OCI-LY1 (cell line): Measurements from ENCODE around the gene P4HA3.

ENCODE experiments used
- H2AFZ ChIP-seq: fragments of 200-600 bp; sonication (generic), shearing (Covaris generic); 2 replicates; pipeline ENCODE4 v1.6.0; 2014; ENCODE audit warnings: antibody characterized with exemption, mild to moderate bottlenecking, low read length
- H3F3A ChIP-seq: fragments of 200-600 bp; sonication (generic), shearing (Covaris generic); 2 replicates; pipeline ENCODE4 v1.6.0; 2014; ENCODE audit warnings: mild to moderate bottlenecking, antibody characterized with exemption, low read length, moderate library complexity; ENCODE audit not compliant: insufficient read depth
- H3K27ac ChIP-seq: fragments of 200-600 bp; sonication (generic); 2 replicates; pipeline ENCODE4 v1.5.1; 2014; ENCODE audit warnings: low read length, mixed run types, mild to moderate bottlenecking, low read depth; ENCODE audit not compliant: poor library complexity, severe bottlenecking
- H3K27me3 ChIP-seq: fragments of 200-600 bp; sonication (generic); 2 replicates; pipeline ENCODE4 v1.6.0; 2014; ENCODE audit warnings: antibody characterized with exemption, mild to moderate bottlenecking, low read length, moderate library complexity; ENCODE audit not compliant: insufficient read depth
- H3K36me3 ChIP-seq: fragments of 200-600 bp; sonication (generic); 2 replicates; pipeline ENCODE4 v1.6.1; 2014; ENCODE audit warnings: mild to moderate bottlenecking, antibody characterized with exemption, low read length, moderate library complexity, mixed read lengths; ENCODE audit not compliant: insufficient read depth
- H3K4me1 ChIP-seq: fragments of 200-600 bp; sonication (generic); 2 replicates; pipeline ENCODE4 v1.5.1; 2014; ENCODE audit warnings: mild to moderate bottlenecking, low read length, moderate library complexity; ENCODE audit not compliant: insufficient read depth, severe bottlenecking
- H3K4me2 ChIP-seq: fragments of 200-600 bp; sonication (generic), shearing (Covaris generic); 2 replicates; pipeline ENCODE4 v1.6.1; 2014; ENCODE audit warnings: low read length
- H3K4me3 ChIP-seq: fragments of 200-600 bp; sonication (generic); 2 replicates; pipeline ENCODE4 v1.5.1; 2014; ENCODE audit warnings: low read length, low read depth, mild to moderate bottlenecking, mixed read lengths; ENCODE audit not compliant: poor library complexity, severe bottlenecking
- H3K79me2 ChIP-seq: fragments of 200-600 bp; shearing (Covaris generic); 2 replicates; pipeline ENCODE4 v1.6.1; 2016; ENCODE audit warnings: mixed run types, low read length, mixed read lengths; ENCODE audit not compliant: insufficient read depth
- H3K9ac ChIP-seq: fragments of 200-600 bp; sonication (generic), shearing (Covaris generic); 2 replicates; pipeline ENCODE4 v1.6.1; 2014; ENCODE audit warnings: mild to moderate bottlenecking, low read length, mixed read lengths
- H3K9me2 ChIP-seq: fragments of 200-600 bp; sonication (generic), shearing (Covaris generic); 2 replicates; pipeline ENCODE4 v1.6.1; 2014; ENCODE audit warnings: low read depth, mild to moderate bottlenecking, low read length, mixed read lengths
- H3K9me3 ChIP-seq: fragments of 200-600 bp; shearing (Covaris generic); 2 replicates; pipeline ENCODE4 v1.6.1; 2014; ENCODE audit warnings: low read length, mixed read lengths
- H4K20me1 ChIP-seq: fragments of 200-600 bp; sonication (generic), shearing (Covaris generic); 2 replicates; pipeline ENCODE4 v1.6.0; 2016; ENCODE audit warnings: mild to moderate bottlenecking, low read length; ENCODE audit not compliant: insufficient read depth
- CTCF ChIP-seq: fragments of 200-600 bp; sonication (generic), shearing (Covaris generic); IDR thresholded peaks from 2 replicates; pipeline ENCODE4 v1.5.1; 2017; ENCODE audit warnings: mild to moderate bottlenecking, antibody characterized with exemption, low read length, moderate library complexity, mixed read lengths
- EZH2 ChIP-seq: fragments of 200-600 bp; sonication (generic), shearing (Covaris generic); IDR thresholded peaks from 2 replicates; pipeline ENCODE4 v1.8.0; 2017; ENCODE audit warnings: borderline replicate concordance, mixed run types, mild to moderate bottlenecking, antibody characterized with exemption, low read length, moderate library complexity, mixed read lengths

Gene P4HA3

GRCh38 chr11:74269161-74269811 is 42.2 kb downstream of the P4HA3 start:
- Histone ChIP-seq H3K4me1 (no peaks in the 10 kb centered on the region), H3F3A (no peaks in the 10 kb centered on the region), H3K9me3 (no peaks in the 10 kb centered on the region), H3K9ac (no peak overlapping the region), H3K36me3 (no peaks in the 10 kb centered on the region), H3K79me2 (no peaks in the 10 kb centered on the region), H3K4me3 (no peak overlapping the region), H3K4me2 (no peak overlapping the region), H3K27me3 (0 out of 2 replicates have a peak, but pooled peaks cover 5% of the 10 kb centered on the region), H3K27ac (no peak overlapping the region), H4K20me1 (no peaks in the 10 kb centered on the region), H2AFZ (no peak overlapping the region), H3K9me2 (no peaks in the 10 kb centered on the region)
- TF ChIP-seq CTCF (no peak), EZH2 (no peak)

GRCh38 chr11:74268456-74268855 is 43.0 kb downstream of the P4HA3 start:
- TF ChIP-seq EZH2 (no peak), CTCF (no peak)
- Histone ChIP-seq H3F3A (no peaks in the 10 kb centered on the region), H3K79me2 (no peaks in the 10 kb centered on the region), H3K9ac (no peak overlapping the region), H3K27me3 (0 out of 2 replicates have a peak, but pooled peaks cover 5% of the 10 kb centered on the region), H3K9me2 (no peaks in the 10 kb centered on the region), H3K4me2 (no peak overlapping the region), H3K4me1 (no peaks in the 10 kb centered on the region), H3K4me3 (no peak overlapping the region), H4K20me1 (no peaks in the 10 kb centered on the region), H3K36me3 (no peaks in the 10 kb centered on the region), H2AFZ (no peak overlapping the region), H3K9me3 (no peaks in the 10 kb centered on the region), H3K27ac (no peak overlapping the region)

DNA sequence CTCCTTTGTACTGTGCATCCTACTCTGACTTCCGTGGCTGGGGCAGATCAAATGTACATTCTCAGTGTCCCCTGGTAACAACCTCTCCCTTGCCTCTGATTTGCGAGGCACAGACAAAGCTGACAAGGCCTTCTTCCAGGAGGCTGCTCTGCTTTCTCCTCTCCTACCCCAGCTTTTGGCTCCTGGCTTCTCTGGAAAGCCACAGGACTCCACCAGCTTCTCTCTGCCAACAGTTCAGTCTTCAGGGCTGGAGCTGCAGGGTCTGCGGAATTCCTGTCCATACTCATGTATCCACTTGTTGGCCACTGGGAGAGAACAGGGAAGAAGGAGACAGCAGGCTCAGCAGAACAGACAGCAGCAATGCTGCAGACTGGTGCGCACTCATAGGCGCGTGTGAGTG is 44.4 kb downstream of the P4HA3 start:
- Histone ChIP-seq H4K20me1 (no peaks in the 10 kb centered on the region), H3F3A (no peaks in the 10 kb centered on the region), H3K4me2 (no peak overlapping the region), H3K4me3 (no peak overlapping the region), H3K27me3 (0 out of 2 replicates have a peak, but pooled peaks cover 5% of the 10 kb centered on the region), H3K9ac (no peak overlapping the region), H2AFZ (no peak overlapping the region), H3K9me3 (no peaks in the 10 kb centered on the region), H3K27ac (no peak overlapping the region), H3K36me3 (no peaks in the 10 kb centered on the region), H3K9me2 (no peaks in the 10 kb centered on the region), H3K4me1 (no peaks in the 10 kb centered on the region), H3K79me2 (no peaks in the 10 kb centered on the region)
- TF ChIP-seq CTCF = no peak
- TF ChIP-seq EZH2 = no peak
